ENCODE data around the gene YPEL5. TPM values are rescaled to one million over a fixed set of nuclear protein-coding genes. Genes with fewer than 3 reads are reported as not detected.
A peak's percentile ranks its signal among the peaks of the same experiment; 100 is the strongest.

YPEL5 gene
- total and polyA plus RNA-seq, 4 donors: 57.2 to 154 (median 65.4) TPM

GRCh38 chr2:30148850-30149249 is 2.0 kb downstream of the YPEL5 start:
- peaks cover 2 to 26% (median 19%) of the 10 kb centered on the region in 5 donors for H3K4me1 ChIP-seq (ENCODE audit: control insufficient read depth in 5 of 5, insufficient read depth in 5 of 5, low read length in 5 of 5)

GRCh38 chr2:30149513-30149912 is 2.7 kb downstream of the YPEL5 start:
- Histone ChIP-seq H3K9ac (ENCODE audit: insufficient read depth in 1 of 2, low read length in 2 of 2) (peak overlapping the region in 1 of 2 donors; percentile 38), H3K4me3 (no peak overlapping the region), H3K4me1 (ENCODE audit: control insufficient read depth in 5 of 5, insufficient read depth in 5 of 5, low read length in 5 of 5) (peaks cover 2 to 26% (median 19%) of the 10 kb centered on the region in 5 donors), H3K9me3 (ENCODE audit: control insufficient read depth in 4 of 4, insufficient read depth in 3 of 4, low read length in 3 of 4) (no peaks in the 10 kb centered on the region), H3K27ac (ENCODE audit: low read depth in 1 of 2, low read length in 1 of 2) (no peak overlapping the region), H3K36me3 (ENCODE audit: control insufficient read depth in 4 of 4, insufficient read depth in 4 of 4, low read length in 4 of 4) (peaks cover 0 to 16% (median 10%) of the 10 kb centered on the region in 4 donors), H3K27me3 (ENCODE audit: control insufficient read depth in 3 of 3, insufficient read depth in 3 of 3, low read length in 2 of 3) (no peaks in the 10 kb centered on the region)
- TF ChIP-seq CTCF (IDR thresholded peaks at IDR 0.05; ENCODE audit: control extremely low read depth, extremely low read depth): no peak
- DNase-seq: no peak
- 33 to 40% methylated on average over 6 of the region's 6 CpGs for WGBS, 2 donors
- no peak for ATAC-seq (ENCODE audit: insufficient read depth, low FRiP score)

More at GRCh38 chr2:30148850-30149249, 2.0 kb downstream of the YPEL5 start:
- 32 to 34% methylated on average over 4 of the region's 4 CpGs for WGBS, 2 donors
- DNase-seq: no peak
- TF ChIP-seq CTCF (IDR thresholded peaks at IDR 0.05; ENCODE audit: control extremely low read depth, extremely low read depth): no peak
- Histone ChIP-seq H3K9ac (ENCODE audit: insufficient read depth in 1 of 2, low read length in 2 of 2) (peak overlapping the region in 1 of 2 donors; percentile 57), H3K36me3 (ENCODE audit: control insufficient read depth in 4 of 4, insufficient read depth in 4 of 4, low read length in 4 of 4) (peaks cover 0 to 15% (median 8%) of the 10 kb centered on the region in 4 donors), H3K27ac (ENCODE audit: low read depth in 1 of 2, low read length in 1 of 2) (no peak overlapping the region), H3K9me3 (ENCODE audit: control insufficient read depth in 4 of 4, insufficient read depth in 3 of 4, low read length in 3 of 4) (no peaks in the 10 kb centered on the region), H3K4me3 (no peak overlapping the region), H3K27me3 (ENCODE audit: control insufficient read depth in 3 of 3, insufficient read depth in 3 of 3, low read length in 2 of 3) (no peaks in the 10 kb centered on the region)
- no peak for ATAC-seq (ENCODE audit: insufficient read depth, low FRiP score)

- Histone ChIP-seq H3K9me3 (ENCODE audit: control insufficient read depth in 4 of 4, insufficient read depth in 3 of 4, low read length in 3 of 4) (no peaks in the 10 kb centered on the region), H3K27ac (ENCODE audit: low read depth in 1 of 2, low read length in 1 of 2) (peak overlapping the region in 1 of 2 donors; percentile 6), H3K27me3 (ENCODE audit: control insufficient read depth in 3 of 3, insufficient read depth in 3 of 3, low read length in 2 of 3) (no peaks in the 10 kb centered on the region), H3K36me3 (ENCODE audit: control insufficient read depth in 4 of 4, insufficient read depth in 4 of 4, low read length in 4 of 4) (peaks cover 0 to 16% (median 10%) of the 10 kb centered on the region in 4 donors), H3K4me3 (no peak overlapping the region), H3K4me1 (ENCODE audit: control insufficient read depth in 5 of 5, insufficient read depth in 5 of 5, low read length in 5 of 5) (peaks cover 2 to 26% (median 19%) of the 10 kb centered on the region in 5 donors), H3K9ac (ENCODE audit: insufficient read depth in 1 of 2, low read length in 2 of 2) (peak overlapping the region in 1 of 2 donors; percentile 38)
- WGBS, 2 donors: 58 to 65% methylated on average over 1 of the region's 1 CpG
- ATAC-seq (ENCODE audit: insufficient read depth, low FRiP score): no peak
- no peak for DNase-seq
- no peak for TF ChIP-seq CTCF (IDR thresholded peaks at IDR 0.05; ENCODE audit: control extremely low read depth, extremely low read depth)
Observed at GRCh38 chr2:30149976-30150375, 3.2 kb downstream of the YPEL5 start.

- WGBS, 2 donors: 69 to 80% methylated on average over 4 of the region's 4 CpGs
- DNase-seq: peak in 1 of 3 donors; percentile 19
- no peak overlapping the region for H3K27ac ChIP-seq (ENCODE audit: low read depth in 1 of 2, low read length in 1 of 2)
Observed at GRCh38 chr2:30150786-30151185, 4.0 kb downstream of the YPEL5 start.

More at GRCh38 chr2:30150786-30151185, 4.0 kb downstream of the YPEL5 start:
- H3K4me1 ChIP-seq (ENCODE audit: control insufficient read depth in 5 of 5, insufficient read depth in 5 of 5, low read length in 5 of 5): peaks cover 2 to 25% (median 19%) of the 10 kb centered on the region in 5 donors
- H3K27me3 ChIP-seq (ENCODE audit: control insufficient read depth in 3 of 3, insufficient read depth in 3 of 3, low read length in 2 of 3): no peaks in the 10 kb centered on the region
- TF ChIP-seq CTCF (IDR thresholded peaks at IDR 0.05; ENCODE audit: control extremely low read depth, extremely low read depth): no peak
- ATAC-seq (ENCODE audit: insufficient read depth, low FRiP score): no peak
- H3K9ac ChIP-seq (ENCODE audit: insufficient read depth in 1 of 2, low read length in 2 of 2): no peak overlapping the region
- no peaks in the 10 kb centered on the region for H3K9me3 ChIP-seq (ENCODE audit: control insufficient read depth in 4 of 4, insufficient read depth in 3 of 4, low read length in 3 of 4)
- peaks cover 0 to 16% (median 10%) of the 10 kb centered on the region in 4 donors for H3K36me3 ChIP-seq (ENCODE audit: control insufficient read depth in 4 of 4, insufficient read depth in 4 of 4, low read length in 4 of 4)
- H3K4me3 ChIP-seq: no peak overlapping the region

Measured in lung (tissue), 12 donors.